DOHH2 (cell line): ENCODE data around the gene ELP1.

ENCODE experiments used
- EZH2phosphoT487 ChIP-seq: fragments of 200-600 bp; sonication (generic); IDR thresholded peaks from 2 replicates; pipeline ENCODE4 v1.6.1; 2017; ENCODE audit warnings: borderline replicate concordance, mild to moderate bottlenecking, antibody characterized with exemption, low read length, moderate library complexity, mixed read lengths
- TF ChIP-seq, protein P1 (sequence below): fragments of 200-600 bp; sonication (generic); IDR thresholded peaks from one replicate; pipeline ENCODE4 v1.5.1; 2014; ENCODE audit warnings: antibody characterized with exemption, mild to moderate bottlenecking, low read depth, low read length; ENCODE audit not compliant: poor library complexity, severe bottlenecking

DNA sequence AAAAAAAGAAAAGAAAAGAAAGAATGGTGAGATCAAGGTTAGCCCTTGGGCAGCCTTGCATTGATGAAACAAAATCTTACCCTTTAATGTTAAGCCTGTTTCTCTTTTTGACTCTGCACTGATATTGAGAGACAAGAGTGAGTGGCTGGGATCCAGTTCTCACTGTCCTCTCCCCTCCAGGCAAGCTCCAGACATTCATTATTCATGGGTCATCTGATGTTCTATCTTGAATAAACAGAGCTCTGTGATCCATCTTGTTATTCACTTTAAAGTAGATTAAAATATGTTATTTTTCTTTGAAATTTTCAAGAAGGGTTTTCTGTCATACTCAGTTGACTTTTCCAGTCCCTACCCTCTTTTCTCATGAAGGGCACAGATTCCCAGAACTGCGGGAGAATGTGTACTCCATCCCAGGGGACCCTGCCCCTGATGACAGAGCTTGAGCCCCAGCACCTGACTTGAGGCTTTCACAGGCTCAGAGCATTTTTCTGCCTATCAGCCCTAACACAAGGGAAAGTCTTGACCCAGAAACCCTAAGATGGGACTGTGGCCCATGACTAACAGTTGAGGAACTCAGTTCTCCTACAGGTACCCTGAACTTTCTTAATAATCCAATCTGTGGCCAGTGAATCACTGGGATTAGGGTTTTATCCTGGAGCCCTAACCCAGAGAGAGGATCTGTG is 102.3 kb downstream of the ELP1 start:
- TF ChIP-seq, protein P1, sequence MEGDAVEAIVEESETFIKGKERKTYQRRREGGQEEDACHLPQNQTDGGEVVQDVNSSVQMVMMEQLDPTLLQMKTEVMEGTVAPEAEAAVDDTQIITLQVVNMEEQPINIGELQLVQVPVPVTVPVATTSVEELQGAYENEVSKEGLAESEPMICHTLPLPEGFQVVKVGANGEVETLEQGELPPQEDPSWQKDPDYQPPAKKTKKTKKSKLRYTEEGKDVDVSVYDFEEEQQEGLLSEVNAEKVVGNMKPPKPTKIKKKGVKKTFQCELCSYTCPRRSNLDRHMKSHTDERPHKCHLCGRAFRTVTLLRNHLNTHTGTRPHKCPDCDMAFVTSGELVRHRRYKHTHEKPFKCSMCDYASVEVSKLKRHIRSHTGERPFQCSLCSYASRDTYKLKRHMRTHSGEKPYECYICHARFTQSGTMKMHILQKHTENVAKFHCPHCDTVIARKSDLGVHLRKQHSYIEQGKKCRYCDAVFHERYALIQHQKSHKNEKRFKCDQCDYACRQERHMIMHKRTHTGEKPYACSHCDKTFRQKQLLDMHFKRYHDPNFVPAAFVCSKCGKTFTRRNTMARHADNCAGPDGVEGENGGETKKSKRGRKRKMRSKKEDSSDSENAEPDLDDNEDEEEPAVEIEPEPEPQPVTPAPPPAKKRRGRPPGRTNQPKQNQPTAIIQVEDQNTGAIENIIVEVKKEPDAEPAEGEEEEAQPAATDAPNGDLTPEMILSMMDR, result no peak
- no peak for TF ChIP-seq EZH2phosphoT487
